GM23248 (cell line): ENCODE data around the gene AFF3. TPM values are rescaled to one million over a fixed set of nuclear protein-coding genes. Genes with fewer than 3 reads are reported as not detected.
"Not testable (repeated sequence)": the region's sequence is repeated elsewhere in the genome, so short reads cannot be mapped to it uniquely, and the experiment has no call there.

Experiments used
- DNase-seq: peaks from one replicate; pipeline ENCODE4 v3.0.0-alpha.2; 2015
- H2AFZ ChIP-seq: fragments of 200-600 bp; sonication (generic); 2 replicates; pipeline ENCODE4 v1.6.1; 2016; ENCODE audit warnings: antibody characterized with exemption
- H3F3A ChIP-seq: fragments of 200-600 bp; sonication (generic); 2 replicates; pipeline ENCODE4 v1.6.1; 2016; ENCODE audit warnings: mild to moderate bottlenecking, antibody characterized with exemption, mixed run types; ENCODE audit not compliant: insufficient read depth
- H3K27ac ChIP-seq: fragments of 200-600 bp; sonication (generic); 2 replicates; pipeline ENCODE4 v1.5.1; 2016; ENCODE audit warnings: mild to moderate bottlenecking
- H3K27me3 ChIP-seq: fragments of 200-600 bp; sonication (generic); replicated peaks from 2 replicates; pipeline ENCODE4 v1.6.1; 2016; ENCODE audit warnings: mild to moderate bottlenecking; ENCODE audit not compliant: insufficient read depth
- H3K36me3 ChIP-seq: fragments of 200-600 bp; sonication (generic); 2 replicates; pipeline ENCODE4 v1.6.1; 2016; ENCODE audit warnings: low read depth, mild to moderate bottlenecking
- H3K4me1 ChIP-seq: fragments of 200-600 bp; sonication (generic); 2 replicates; pipeline ENCODE4 v1.6.1; 2016; ENCODE audit warnings: mild to moderate bottlenecking; ENCODE audit not compliant: insufficient read depth
- H3K4me2 ChIP-seq: fragments of 200-600 bp; sonication (generic); one replicate; pipeline ENCODE4 v1.6.1; 2016; ENCODE audit warnings: mild to moderate bottlenecking; ENCODE audit not compliant: unreplicated experiment
- H3K4me3 ChIP-seq: fragments of 200-600 bp; sonication (generic); 2 replicates; pipeline ENCODE4 v1.5.1; 2016; ENCODE audit warnings: mild to moderate bottlenecking
- H3K79me2 ChIP-seq: fragments of 200-600 bp; sonication (generic); 2 replicates; pipeline ENCODE4 v1.6.1; 2016; ENCODE audit warnings: mild to moderate bottlenecking; ENCODE audit not compliant: insufficient read depth
- H3K9ac ChIP-seq: fragments of 200-600 bp; sonication (generic); 2 replicates; pipeline ENCODE4 v1.6.1; 2016; ENCODE audit warnings: mild to moderate bottlenecking
- H3K9me2 ChIP-seq: fragments of 200-600 bp; sonication (generic); 2 replicates; pipeline ENCODE4 v1.6.1; 2016; ENCODE audit warnings: mixed run types, mild to moderate bottlenecking, moderate library complexity; ENCODE audit not compliant: insufficient read depth
- H3K9me3 ChIP-seq: fragments of 200-600 bp; sonication (generic); one replicate; pipeline ENCODE4 v1.6.1; 2017; ENCODE audit warnings: low read depth
- H4K20me1 ChIP-seq: fragments of 200-600 bp; sonication (generic); 2 replicates; pipeline ENCODE4 v1.6.0; 2016; ENCODE audit not compliant: insufficient read depth
- EZH2 ChIP-seq: fragments of 200-600 bp; sonication (generic); IDR thresholded peaks from 2 replicates; pipeline ENCODE4 v1.6.1; 2018; ENCODE audit warnings: antibody characterized with exemption, mild to moderate bottlenecking; ENCODE audit not compliant: insufficient read depth, poor library complexity, severe bottlenecking
- EZH2phosphoT487 ChIP-seq: fragments of 200-600 bp; sonication (generic); IDR thresholded peaks from 2 replicates; pipeline ENCODE4 v1.6.1; 2018; ENCODE audit warnings: antibody characterized with exemption, moderate library complexity, mild to moderate bottlenecking, low read depth; ENCODE audit not compliant: insufficient read depth
- WGBS, 2 experiments: methylation state at CpG; one replicate each; pipeline ENCODE4 v1.1.6; 2015 to 2017; ENCODE audit warnings: low lambda C conversion rate in 2 of 2, low coverage in 1 of 2; ENCODE audit errors: missing lambda C conversion rate in 2 of 2; 5-methylcytosine and 5-hydroxymethylcytosine counted together
- in situ Hi-C: fragments of 300-500 bp; cut with MboI; formaldehyde crosslinking; loops from 2 replicates; pipeline ENCODE4 v1.15.0; 2020
- polyA plus RNA-seq: library from polyadenylated mRNA; unstranded; fragments of >200 nt; fragmentation: Nextera tagmentation; extraction: Ambion mirVana; gene quantifications from 2 replicates; pipeline ENCODE4 v1.2.1, GENCODE V29; 2016
- total RNA-seq: library from RNA; depleted of rRNA; stranded (reverse); fragments of >200 nt; shearing (Covaris generic); gene quantifications from 2 replicates; pipeline ENCODE4 v1.2.3, GENCODE V29; 2014

The AFF3 gene
- total and polyA plus RNA-seq, 2 experiments from 2014 or later: 0.56 to 0.86 TPM

- Histone ChIP-seq H3K27me3 (no peaks in the 10 kb centered on the region), H3K27ac (no peak overlapping the region), H3K4me1 (no peaks in the 10 kb centered on the region), H3K9me2 (no peaks in the 10 kb centered on the region), H3K79me2 (no peaks in the 10 kb centered on the region), H3K9ac (no peak overlapping the region), H3K4me3 (no peak overlapping the region), H3K36me3 (no peaks in the 10 kb centered on the region), H2AFZ (no peak overlapping the region), H4K20me1 (no peaks in the 10 kb centered on the region), H3K4me2 (no peak overlapping the region), H3F3A (no peaks in the 10 kb centered on the region), H3K9me3 (no peaks in the 10 kb centered on the region)
- in situ Hi-C loops: no loop called here
- WGBS, 2 experiments: 24 to 30% methylated on average over 6 of the region's 6 CpGs
- DNase-seq: no peak
- TF ChIP-seq EZH2: no peak
These were observed 31.6 kb upstream of the AFF3 start for GRCh38 chr2:100174026-100174431.

GRCh38 chr2:100166701-100167100 is 24.3 kb upstream of the AFF3 start:
- Histone ChIP-seq H3K27ac (no peak overlapping the region), H3K9me3 (no peaks in the 10 kb centered on the region), H3F3A (no peaks in the 10 kb centered on the region), H3K27me3 (no peaks in the 10 kb centered on the region), H2AFZ (no peak overlapping the region), H3K9me2 (no peaks in the 10 kb centered on the region), H4K20me1 (no peaks in the 10 kb centered on the region), H3K4me3 (no peak overlapping the region), H3K9ac (no peak overlapping the region), H3K36me3 (no peaks in the 10 kb centered on the region), H3K79me2 (no peaks in the 10 kb centered on the region), H3K4me1 (no peaks in the 10 kb centered on the region), H3K4me2 (no peak overlapping the region)
- 75 to 78% methylated on average over 6 of the region's 6 CpGs for WGBS, 2 experiments
- DNase-seq: no peak
- in situ Hi-C loops: no loop called here
- no peak for TF ChIP-seq EZH2phosphoT487
- no peak for TF ChIP-seq EZH2

DNA sequence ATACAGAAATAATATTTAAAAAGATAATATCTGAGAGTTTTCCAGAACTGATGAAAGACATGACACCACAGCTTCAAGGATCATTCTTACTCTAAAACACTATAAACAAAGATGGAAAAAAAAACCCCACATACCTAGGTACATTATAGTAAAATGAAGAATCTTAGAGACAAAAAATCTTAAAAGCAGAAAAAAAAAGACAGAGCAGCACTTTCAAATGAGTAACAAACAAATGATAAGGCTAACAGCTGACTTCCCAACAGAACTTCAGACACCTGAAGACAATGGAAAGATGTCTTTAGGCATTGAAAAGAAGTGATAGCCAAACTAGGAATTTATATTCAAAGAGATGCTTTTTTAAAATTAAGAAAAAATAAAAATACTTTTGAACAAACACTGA is 21.2 kb upstream of the AFF3 start:
- Histone ChIP-seq H4K20me1 (no peaks in the 10 kb centered on the region), H3K4me2 (no peak overlapping the region), H3K9ac (no peak overlapping the region), H2AFZ (no peak overlapping the region), H3F3A (no peaks in the 10 kb centered on the region), H3K27me3 (0 out of 2 replicates have a peak, but pooled peaks cover 4% of the 10 kb centered on the region), H3K4me3 (no peak overlapping the region), H3K27ac (no peak overlapping the region), H3K4me1 (no peaks in the 10 kb centered on the region), H3K9me3 (no peaks in the 10 kb centered on the region), H3K79me2 (no peaks in the 10 kb centered on the region), H3K9me2 (no peaks in the 10 kb centered on the region), H3K36me3 (no peaks in the 10 kb centered on the region)
- DNase-seq: no peak
- in situ Hi-C loops: no loop called here
- TF ChIP-seq EZH2phosphoT487 (no peak), EZH2 (no peak)

GRCh38 chr2:100161945-100162620 is 19.7 kb upstream of the AFF3 start:
- H3K9me3 ChIP-seq: no peaks in the 10 kb centered on the region
- H3K79me2 ChIP-seq: no peaks in the 10 kb centered on the region
- no peaks in the 10 kb centered on the region for H3F3A ChIP-seq
- DNase-seq: no peak
- TF ChIP-seq EZH2 (no peak), EZH2phosphoT487 (no peak)
- H4K20me1 ChIP-seq: no peaks in the 10 kb centered on the region
- H3K4me2 ChIP-seq: no peak overlapping the region
- H3K27ac ChIP-seq: no peak overlapping the region
- 0 out of 2 replicates have a peak, but pooled peaks cover 4% of the 10 kb centered on the region for H3K27me3 ChIP-seq
- no peaks in the 10 kb centered on the region for H3K36me3 ChIP-seq
- in situ Hi-C loops: no loop called here
- no peaks in the 10 kb centered on the region for H3K4me1 ChIP-seq
- H3K9ac ChIP-seq: no peak overlapping the region
- H3K4me3 ChIP-seq: no peak overlapping the region
- H2AFZ ChIP-seq: no peak overlapping the region
- H3K9me2 ChIP-seq: no peaks in the 10 kb centered on the region

DNA sequence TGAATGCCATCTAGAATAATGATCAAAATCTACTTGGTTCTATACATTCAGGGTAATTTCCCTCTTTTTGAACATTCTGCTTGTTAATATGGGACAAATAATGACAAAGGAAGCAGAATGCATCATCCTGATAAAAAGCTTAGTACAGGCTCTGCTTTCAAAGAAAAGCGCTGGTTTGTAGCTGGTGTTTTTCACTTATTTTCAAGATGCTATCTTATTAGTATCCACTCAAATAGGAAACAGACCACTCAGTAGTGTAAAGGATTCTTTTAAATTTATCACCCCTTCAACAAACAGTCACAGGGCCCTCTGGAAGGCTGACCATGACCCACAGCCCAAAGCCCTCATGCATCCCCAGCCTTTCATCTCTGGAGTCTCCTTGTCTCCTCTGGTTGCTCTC is 18.0 kb upstream of the AFF3 start:
- Histone ChIP-seq H3K36me3 (no peaks in the 10 kb centered on the region), H3K27me3 (0 out of 2 replicates have a peak, but pooled peaks cover 4% of the 10 kb centered on the region), H3K4me1 (no peaks in the 10 kb centered on the region), H2AFZ (no peak overlapping the region), H3K9ac (no peak overlapping the region), H3K27ac (no peak overlapping the region), H3K79me2 (no peaks in the 10 kb centered on the region), H3K4me3 (no peak overlapping the region), H4K20me1 (no peaks in the 10 kb centered on the region), H3K9me3 (no peaks in the 10 kb centered on the region), H3F3A (no peaks in the 10 kb centered on the region), H3K4me2 (no peak overlapping the region), H3K9me2 (no peaks in the 10 kb centered on the region)
- WGBS, 2 experiments: 74 to 88% methylated on average over 1 of the region's 1 CpG
- no peak for DNase-seq
- in situ Hi-C loops: no loop called here
- no peak for TF ChIP-seq EZH2phosphoT487
- TF ChIP-seq EZH2: no peak

- H3K4me3 ChIP-seq, H3K27me3 ChIP-seq, H3K4me1 ChIP-seq, in situ Hi-C loops, H3K79me2 ChIP-seq, H3F3A ChIP-seq, DNase-seq, H3K27ac ChIP-seq, H3K36me3 ChIP-seq, H3K9ac ChIP-seq, H2AFZ ChIP-seq, H3K9me2 ChIP-seq, H3K9me3 ChIP-seq, H3K4me2 ChIP-seq, H4K20me1 ChIP-seq: not testable (repeated sequence)
- WGBS, 2 experiments: 91 to 92% methylated on average over 4 of the region's 4 CpGs
These were observed 9.4 kb upstream of the AFF3 start for GRCh38 chr2:100151832-100152231.
